MCF 10A (cell line): Measurements from ENCODE around the gene TMEM247. TPM values are rescaled to one million over a fixed set of nuclear protein-coding genes. Genes with fewer than 3 reads are reported as not detected.
A peak's percentile ranks its signal among the peaks of the same experiment; 100 is the strongest.

Experiments used
- BruUV-seq: library from RNA; stranded (reverse); fragments of 400-500 nt; replicated peaks from 2 replicates; lab custom pipeline; 2021; lab: Mats Ljungman, UMichigan
- CTCF ChIA-PET: fragments of 300-600 bp; sonication (Branson Sonifier 250); formaldehyde crosslinking; extraction: SDS; loops from one replicate; lab custom pipeline; 2021; ENCODE audit warnings: antibody characterized with exemption, inconsistent platforms; lab: Yijun Ruan, JAX
- POLR2A ChIA-PET: fragments of 300-600, 350-650 bp; sonication (Branson Sonifier 250); formaldehyde crosslinking; extraction: SDS; loops from one replicate; lab custom pipeline; 2020; ENCODE audit warnings: antibody characterized with exemption, inconsistent platforms; lab: Yijun Ruan, JAX
- DNase-seq: peaks from one replicate; pipeline ENCODE4 v3.0.0-alpha.2; 2018; ENCODE audit not compliant: unreplicated experiment
- H3K27ac Mint-ChIP-seq: one replicate; pipeline ENCODE4 v1.8.0; 2022; ENCODE audit warnings: mild to moderate bottlenecking, low read depth, mixed read lengths; ENCODE audit not compliant: unreplicated experiment
- H3K27me3 Mint-ChIP-seq: one replicate; pipeline ENCODE4 v1.8.0; 2022; ENCODE audit warnings: mixed read lengths; ENCODE audit not compliant: insufficient read depth, unreplicated experiment
- H3K36me3 Mint-ChIP-seq: one replicate; pipeline ENCODE4 v1.8.0; 2022; ENCODE audit warnings: mild to moderate bottlenecking, moderate library complexity, mixed read lengths; ENCODE audit not compliant: insufficient read depth, unreplicated experiment
- H3K4me1 Mint-ChIP-seq: one replicate; pipeline ENCODE4 v1.8.0; 2022; ENCODE audit warnings: mixed read lengths; ENCODE audit not compliant: insufficient read depth, unreplicated experiment
- H3K4me3 Mint-ChIP-seq: one replicate; pipeline ENCODE4 v1.8.0; 2022; ENCODE audit warnings: mild to moderate bottlenecking, moderate library complexity, mixed read lengths; ENCODE audit not compliant: unreplicated experiment
- H3K9me3 Mint-ChIP-seq: one replicate; pipeline ENCODE4 v1.8.0; 2022; ENCODE audit warnings: mixed read lengths; ENCODE audit not compliant: unreplicated experiment
- intact Hi-C: fragments of 100-400 bp; cut with micrococcal nuclease; formaldehyde crosslinking; loops from 2 replicates; pipeline ENCODE4 v1.14.1; 2022
- total RNA-seq: library from RNA; stranded (reverse); gene quantifications from 2 replicates; pipeline ENCODE4 v1.2.3, GENCODE V29; 2022
- TF ChIP-seq, protein P1 (sequence below): fragments of 200-600 bp; IDR thresholded peaks from one replicate; pipeline ENCODE4 v1.8.0; 2022; ENCODE audit warnings: antibody characterized with exemption, mild to moderate bottlenecking; ENCODE audit not compliant: unreplicated experiment

Gene TMEM247
- total RNA-seq, 1 experiment from 2014 or later = not detected

DNA sequence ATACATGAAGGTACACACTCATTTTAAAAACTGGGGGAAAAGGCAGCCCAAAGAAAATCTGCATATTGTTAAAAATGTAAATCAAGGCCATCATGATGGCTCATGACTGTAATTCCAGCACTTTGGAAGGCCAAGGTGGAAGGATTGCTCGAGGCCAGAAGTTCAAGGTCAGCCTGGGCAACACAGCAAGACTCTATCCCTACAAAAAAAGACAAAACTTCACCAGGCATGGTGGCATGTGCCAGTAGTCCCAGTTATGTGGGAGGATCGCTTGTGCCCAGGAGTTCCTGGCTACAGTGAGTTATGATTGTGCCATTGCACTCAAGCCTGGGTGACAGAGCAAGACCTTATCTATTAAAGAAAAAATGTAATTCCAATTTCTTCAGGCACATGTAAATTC is 34.6 kb upstream of the TMEM247 start:
- no peaks in the 10 kb centered on the region for H3K27me3 Mint-ChIP-seq
- intact Hi-C loops = no loop called here
- peaks cover 8% of the 10 kb centered on the region for H3K4me1 Mint-ChIP-seq
- H3K4me3 Mint-ChIP-seq = no peak overlapping the region
- ChIA-PET CTCF (no interaction called here), POLR2A (no interaction called here)
- no peak overlapping the region for H3K27ac Mint-ChIP-seq
- peaks cover 7% of the 10 kb centered on the region for H3K9me3 Mint-ChIP-seq
- DNase-seq = no peak
- TF ChIP-seq, protein P1, sequence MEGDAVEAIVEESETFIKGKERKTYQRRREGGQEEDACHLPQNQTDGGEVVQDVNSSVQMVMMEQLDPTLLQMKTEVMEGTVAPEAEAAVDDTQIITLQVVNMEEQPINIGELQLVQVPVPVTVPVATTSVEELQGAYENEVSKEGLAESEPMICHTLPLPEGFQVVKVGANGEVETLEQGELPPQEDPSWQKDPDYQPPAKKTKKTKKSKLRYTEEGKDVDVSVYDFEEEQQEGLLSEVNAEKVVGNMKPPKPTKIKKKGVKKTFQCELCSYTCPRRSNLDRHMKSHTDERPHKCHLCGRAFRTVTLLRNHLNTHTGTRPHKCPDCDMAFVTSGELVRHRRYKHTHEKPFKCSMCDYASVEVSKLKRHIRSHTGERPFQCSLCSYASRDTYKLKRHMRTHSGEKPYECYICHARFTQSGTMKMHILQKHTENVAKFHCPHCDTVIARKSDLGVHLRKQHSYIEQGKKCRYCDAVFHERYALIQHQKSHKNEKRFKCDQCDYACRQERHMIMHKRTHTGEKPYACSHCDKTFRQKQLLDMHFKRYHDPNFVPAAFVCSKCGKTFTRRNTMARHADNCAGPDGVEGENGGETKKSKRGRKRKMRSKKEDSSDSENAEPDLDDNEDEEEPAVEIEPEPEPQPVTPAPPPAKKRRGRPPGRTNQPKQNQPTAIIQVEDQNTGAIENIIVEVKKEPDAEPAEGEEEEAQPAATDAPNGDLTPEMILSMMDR = no peak
- BruUV-seq = no TSS peak
- H3K36me3 Mint-ChIP-seq = peaks cover 6% of the 10 kb centered on the region

DNA sequence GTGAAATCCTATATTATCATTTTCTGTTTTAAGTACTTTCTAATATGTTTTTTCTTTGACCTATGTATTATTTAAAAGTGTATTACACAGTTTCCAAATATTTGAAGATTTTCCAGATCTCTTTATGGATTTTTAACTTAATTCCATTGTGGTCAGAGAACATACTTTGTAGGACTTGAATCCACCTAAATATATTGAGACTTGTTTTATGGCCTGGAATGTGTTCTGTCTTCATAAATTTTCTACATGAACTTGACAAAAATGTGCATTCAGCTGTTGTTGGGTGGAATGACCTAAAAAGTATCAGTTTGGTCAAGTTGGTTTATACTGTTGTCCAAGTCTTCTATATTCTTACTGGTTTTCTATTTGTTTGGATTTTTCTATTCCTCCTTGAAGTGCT is 33.8 kb upstream of the TMEM247 start:
- Mint-ChIP-seq H3K27me3 (no peaks in the 10 kb centered on the region), H3K27ac (no peak overlapping the region), H3K4me3 (no peak overlapping the region), H3K9me3 (peaks cover 7% of the 10 kb centered on the region), H3K36me3 (peaks cover 6% of the 10 kb centered on the region), H3K4me1 (peaks cover 5% of the 10 kb centered on the region)
- TF ChIP-seq, protein P1 = no peak
- POLR2A ChIA-PET = interaction anchor here (0.7 kb wide), 1 partner anchor 20 kb away, joined by 3 read pairs; no protein-coding TSS in a partner anchor
- BruUV-seq = no TSS peak
- CTCF ChIA-PET = no interaction called here
- intact Hi-C loops = no loop called here
- DNase-seq = no peak

DNA sequence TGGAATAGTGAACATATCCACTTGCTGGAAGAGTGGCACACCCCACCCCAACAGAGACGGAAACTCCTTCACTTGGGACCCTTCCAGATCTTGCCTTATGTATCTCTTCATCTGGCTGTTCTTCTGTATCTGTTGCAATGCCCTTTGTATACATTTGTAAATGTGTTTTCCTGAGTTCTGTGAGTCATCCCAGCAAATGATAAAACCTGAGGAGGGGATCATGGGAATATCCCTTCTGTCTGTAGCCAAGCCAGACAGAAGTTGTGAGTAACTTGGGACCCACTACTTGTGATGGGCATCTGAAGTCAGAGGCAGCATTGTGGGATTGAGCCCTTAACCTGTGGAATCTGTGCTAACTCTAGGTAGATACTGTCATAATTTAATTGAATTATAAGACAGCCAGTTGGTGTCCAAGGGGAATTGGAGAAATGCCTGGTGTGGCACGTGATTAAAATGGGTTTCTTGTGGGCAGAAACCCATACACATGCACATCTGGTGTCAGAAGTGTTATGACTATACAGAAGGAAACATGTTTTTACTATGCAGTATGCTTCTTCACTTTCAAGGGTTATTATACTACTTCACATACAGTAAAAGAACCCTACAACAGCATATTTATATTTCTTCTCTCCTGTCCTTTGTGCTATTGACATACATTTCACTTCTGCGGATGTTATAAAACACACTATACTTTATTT is 32.3 kb upstream of the TMEM247 start:
- ChIA-PET POLR2A (no interaction called here), CTCF (no interaction called here)
- Mint-ChIP-seq H3K9me3 (peaks cover 7% of the 10 kb centered on the region), H3K27ac (no peak overlapping the region), H3K4me3 (no peak overlapping the region), H3K27me3 (no peaks in the 10 kb centered on the region), H3K36me3 (peaks cover 6% of the 10 kb centered on the region), H3K4me1 (peaks cover 11% of the 10 kb centered on the region)
- peak; percentile 49 for DNase-seq
- intact Hi-C loops = no loop called here
- no TSS peak for BruUV-seq
- TF ChIP-seq, protein P1 = no peak

DNA sequence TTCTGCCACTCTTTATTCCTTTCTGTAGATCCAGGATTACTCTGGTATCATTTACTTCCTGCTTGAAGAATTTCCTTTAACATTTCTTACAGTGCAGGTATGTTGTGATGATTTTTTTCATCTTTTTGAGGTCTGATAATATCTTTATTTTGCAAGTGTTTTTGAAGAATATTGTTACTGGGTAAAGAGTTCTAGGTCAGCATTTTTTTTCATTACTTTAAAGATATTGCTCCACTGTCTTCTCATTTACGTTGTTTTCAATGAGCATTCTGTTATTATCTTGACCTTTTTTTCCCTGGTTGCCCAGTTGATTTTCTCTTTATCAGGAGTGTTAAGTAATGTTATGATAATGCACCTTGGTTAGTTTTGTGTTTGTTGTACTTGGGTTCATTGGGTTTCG is 31.7 kb upstream of the TMEM247 start:
- POLR2A ChIA-PET = no interaction called here
- peaks cover 11% of the 10 kb centered on the region for H3K4me1 Mint-ChIP-seq
- CTCF ChIA-PET = no interaction called here
- H3K27me3 Mint-ChIP-seq = no peaks in the 10 kb centered on the region
- no TSS peak for BruUV-seq
- TF ChIP-seq, protein P1 = no peak
- H3K27ac Mint-ChIP-seq = no peak overlapping the region
- peaks cover 6% of the 10 kb centered on the region for H3K36me3 Mint-ChIP-seq
- peaks cover 7% of the 10 kb centered on the region for H3K9me3 Mint-ChIP-seq
- DNase-seq = no peak
- no peak overlapping the region for H3K4me3 Mint-ChIP-seq
- intact Hi-C loops = no loop called here
